NCI-H2081 (cell line): ENCODE data around the gene KAT2A.
"Not testable (repeated sequence)": the region's sequence is repeated elsewhere in the genome, so short reads cannot be mapped to it uniquely, and the experiment has no call there.

ENCODE experiments used
- DNase-seq, 2 experiments: peaks; one replicate each; lab custom pipeline; 2025; lab: John Stamatoyannopoulos, UW

KAT2A gene

GRCh38 chr17:42120770-42121769 is at the start of gene KAT2A:
Gene KAT2A, minus strand, starts transcription at chr17:42121367. Its CDS starts 63 bp downstream, at chr17:42121304.
- peak; percentile 84 to 91 for DNase-seq

- DNase-seq = no peak
Observed at GRCh38 chr17:42169351-42169750, 48.2 kb upstream of the KAT2A start.

DNA sequence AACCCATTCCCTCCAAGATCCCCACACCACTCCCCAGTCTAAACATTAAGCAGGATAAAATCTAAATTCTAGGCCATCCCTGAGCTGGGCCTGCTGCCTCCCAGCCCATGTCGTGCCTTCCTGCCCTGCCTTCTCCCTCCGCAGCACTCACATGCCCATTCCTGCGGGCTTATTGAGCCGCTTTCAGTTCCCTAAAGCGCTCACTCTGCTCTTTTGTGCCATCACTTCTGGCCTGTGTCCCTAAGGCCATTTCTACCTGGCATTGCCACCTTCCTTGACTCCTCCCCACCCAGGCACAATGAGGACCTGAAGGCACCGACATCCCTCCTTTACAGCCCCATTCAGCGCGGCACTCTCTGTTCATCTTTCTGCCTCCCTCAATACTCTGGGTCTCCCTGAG is 46.6 kb upstream of the KAT2A start:
- no peak for DNase-seq

DNA sequence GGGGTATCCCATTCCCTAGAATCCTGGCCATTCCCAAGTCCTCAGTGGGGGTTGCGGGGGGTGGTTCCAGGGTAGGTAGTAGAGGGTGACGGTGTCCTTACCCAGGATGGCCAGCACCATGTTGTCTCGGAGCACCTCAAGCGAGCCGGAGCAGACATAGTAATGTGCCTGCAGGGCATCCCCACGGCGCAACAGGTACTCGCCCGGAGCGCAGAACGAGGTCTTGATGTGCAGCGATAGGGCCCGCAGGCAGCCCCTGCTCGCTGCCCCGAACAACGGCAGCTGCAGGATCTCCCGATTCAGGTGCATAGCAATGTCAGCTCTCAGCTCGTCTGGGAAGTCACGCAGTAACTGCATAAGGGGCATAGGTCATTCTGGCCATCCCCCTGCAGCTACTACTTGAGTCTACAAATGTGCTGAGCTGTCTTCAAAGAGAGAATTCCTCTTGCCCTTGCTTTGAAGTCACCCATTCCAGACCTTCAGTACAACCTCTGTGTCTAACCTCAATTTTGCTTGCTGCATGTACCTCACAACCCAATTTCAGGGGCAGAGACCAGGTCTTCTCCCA is 45.1 kb upstream of the KAT2A start:
- no peak for DNase-seq

- no peak for DNase-seq
Observed at GRCh38 chr17:42165751-42166150, 44.6 kb upstream of the KAT2A start.

- no peak for DNase-seq
Observed at GRCh38 chr17:42163696-42164407, 42.7 kb upstream of the KAT2A start.

- no peak for DNase-seq
Observed at GRCh38 chr17:42163113-42163512, 41.9 kb upstream of the KAT2A start.

DNA sequence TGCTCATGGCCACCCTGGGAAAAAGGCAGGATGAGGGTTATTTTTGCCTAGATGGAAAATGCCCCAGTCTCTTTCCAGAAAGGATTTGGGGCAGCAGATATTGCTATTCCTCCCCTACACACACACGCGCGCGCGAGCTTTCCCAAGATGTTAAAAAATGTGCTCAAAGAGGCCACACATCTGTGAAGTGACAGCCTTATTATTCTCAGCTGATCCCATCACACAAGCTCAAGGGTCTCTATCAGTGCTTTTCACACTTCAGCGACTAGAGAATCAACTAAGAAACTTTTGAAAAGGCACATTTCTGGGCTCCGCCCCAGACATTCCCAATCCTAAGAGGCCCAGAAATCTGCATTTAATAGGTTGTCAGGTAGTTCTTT is 39.4 kb upstream of the KAT2A start:
- no peak for DNase-seq

DNA sequence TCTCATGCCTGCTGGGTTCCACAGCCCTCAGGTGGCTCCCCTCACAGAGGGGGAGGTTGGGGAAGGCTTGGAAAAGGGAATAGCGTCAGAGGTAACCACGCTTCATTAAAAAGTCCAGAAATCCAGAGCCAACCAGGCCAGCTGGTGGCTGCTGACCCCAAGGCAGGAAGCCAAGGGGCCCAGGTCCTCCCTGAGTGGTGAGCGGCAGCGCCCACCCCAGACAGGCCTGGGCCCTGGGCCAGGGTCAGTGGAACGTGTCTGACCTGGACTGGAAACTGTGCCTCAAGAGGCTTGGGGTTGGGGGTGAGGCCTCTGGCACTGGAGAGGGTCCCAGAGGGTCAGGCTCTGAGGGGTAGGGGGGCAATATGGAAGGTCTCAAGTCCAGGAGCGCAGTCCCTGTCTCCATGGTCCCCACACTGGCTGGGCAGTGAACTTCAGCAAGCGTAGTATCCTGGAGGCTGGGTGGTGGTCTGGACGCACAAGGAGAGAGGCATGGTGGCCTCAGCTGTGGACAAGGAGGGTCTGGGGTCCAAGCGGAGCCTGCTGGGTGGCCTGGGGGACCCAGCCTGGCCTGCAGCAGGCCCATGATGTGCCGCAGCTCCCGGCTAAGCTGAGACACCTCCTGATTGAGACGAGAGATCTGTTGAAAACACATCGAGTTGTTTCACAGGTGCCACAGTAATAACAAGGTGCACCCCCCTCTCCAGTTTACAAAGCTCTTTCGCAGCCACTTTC is 38.8 kb upstream of the KAT2A start:
- DNase-seq = no peak

- no peak for DNase-seq
Observed at GRCh38 chr17:42155614-42156045, 34.5 kb upstream of the KAT2A start.

DNA sequence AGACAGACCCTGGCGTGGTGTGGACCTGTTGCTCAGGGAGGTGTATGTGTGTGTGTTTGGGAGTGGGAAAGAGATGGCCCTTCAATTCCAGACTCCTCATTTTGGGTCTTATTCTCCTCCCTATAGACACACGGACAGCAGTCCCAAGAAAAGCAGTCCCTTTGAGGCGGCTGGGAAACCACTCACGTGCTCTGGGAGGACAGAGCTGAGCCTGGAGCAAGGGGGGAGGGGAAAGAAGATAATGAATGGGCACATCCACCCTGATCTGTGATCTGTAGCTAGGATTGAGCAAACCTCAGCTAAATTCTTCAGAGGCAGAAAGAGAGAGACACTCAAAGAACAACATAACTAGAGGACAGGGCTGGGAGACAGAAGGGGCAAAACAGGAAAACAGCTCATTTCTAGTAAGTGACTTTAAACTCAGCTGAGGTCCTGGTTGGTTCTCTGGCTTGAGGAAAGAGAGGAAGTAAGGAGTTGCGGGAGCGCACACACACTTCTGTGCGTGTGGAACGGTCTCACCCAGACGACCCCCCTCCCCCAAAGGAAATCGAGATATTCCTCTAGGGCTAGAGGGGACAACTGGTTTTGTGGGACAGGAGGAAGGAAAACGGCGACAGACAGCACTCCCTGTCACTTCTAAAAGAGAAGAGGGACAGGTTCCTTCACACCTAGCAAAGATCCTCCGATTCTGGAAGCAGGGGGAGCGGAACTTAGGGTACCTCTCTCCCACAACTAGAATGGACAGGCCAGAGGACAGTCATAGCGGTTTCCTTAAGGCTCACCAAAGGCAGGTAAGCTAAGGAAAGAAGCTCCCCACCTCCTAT is 33.0 kb upstream of the KAT2A start:
- no peak for DNase-seq

GRCh38 chr17:42146911-42147607 is 25.9 kb upstream of the KAT2A start:
- DNase-seq = no peak

- not testable (repeated sequence) for DNase-seq
Observed at GRCh38 chr17:42143138-42143537, 22.0 kb upstream of the KAT2A start.

GRCh38 chr17:42142371-42142896 is 21.3 kb upstream of the KAT2A start:
- no peak for DNase-seq

GRCh38 chr17:42141382-42141781 is 20.2 kb upstream of the KAT2A start:
- no peak for DNase-seq

DNA sequence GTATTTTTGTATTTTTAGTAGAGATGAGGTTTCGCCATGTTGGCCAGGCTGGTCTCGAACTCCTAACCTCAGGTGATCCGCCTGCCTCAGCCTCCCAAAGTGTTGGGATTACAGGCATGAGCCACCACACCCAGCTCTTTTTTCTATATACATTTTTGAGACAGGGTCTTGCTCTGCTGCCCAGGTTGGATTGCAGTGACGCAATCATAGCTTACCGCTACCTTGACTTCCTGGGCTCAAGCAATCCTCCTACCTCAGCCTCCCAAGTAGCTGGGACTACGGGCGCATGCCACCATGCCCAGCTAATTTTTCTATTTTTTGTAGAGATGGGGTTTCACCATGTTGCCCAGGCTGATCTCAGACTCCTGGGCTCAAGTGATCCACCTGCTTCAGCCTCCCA is 19.5 kb upstream of the KAT2A start:
- DNase-seq = not testable (repeated sequence)

- DNase-seq = no peak
Observed at GRCh38 chr17:42138749-42139492, 17.8 kb upstream of the KAT2A start.

DNA sequence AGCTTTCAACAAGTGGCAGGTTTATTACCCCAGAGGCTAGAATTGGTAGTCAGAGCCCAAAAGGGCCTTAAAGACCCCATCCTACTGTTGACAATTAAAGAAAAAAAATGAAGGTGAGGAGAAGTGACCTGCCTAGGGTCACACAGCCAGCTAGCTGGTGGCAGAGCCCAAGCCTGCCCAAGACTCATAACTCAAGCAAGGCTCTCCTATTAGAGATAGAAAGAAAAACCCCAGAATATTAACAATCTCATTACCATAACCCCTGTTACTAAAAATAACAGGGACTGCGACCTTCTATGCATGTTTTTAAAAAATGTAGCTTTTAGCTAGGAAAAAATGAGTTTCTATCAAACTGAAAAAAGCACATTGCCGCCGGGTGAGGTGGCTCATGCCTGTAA is 15.5 kb upstream of the KAT2A start:
- DNase-seq = no peak
